ENCODE data around the gene UBAC1. TPM values are rescaled to one million over a fixed set of nuclear protein-coding genes. Genes with fewer than 3 reads are reported as not detected.
A peak's percentile ranks its signal among the peaks of the same experiment; 100 is the strongest.

Gene UBAC1
- total RNA-seq, 1 experiment from 2014 or later, result 58.2 TPM

DNA sequence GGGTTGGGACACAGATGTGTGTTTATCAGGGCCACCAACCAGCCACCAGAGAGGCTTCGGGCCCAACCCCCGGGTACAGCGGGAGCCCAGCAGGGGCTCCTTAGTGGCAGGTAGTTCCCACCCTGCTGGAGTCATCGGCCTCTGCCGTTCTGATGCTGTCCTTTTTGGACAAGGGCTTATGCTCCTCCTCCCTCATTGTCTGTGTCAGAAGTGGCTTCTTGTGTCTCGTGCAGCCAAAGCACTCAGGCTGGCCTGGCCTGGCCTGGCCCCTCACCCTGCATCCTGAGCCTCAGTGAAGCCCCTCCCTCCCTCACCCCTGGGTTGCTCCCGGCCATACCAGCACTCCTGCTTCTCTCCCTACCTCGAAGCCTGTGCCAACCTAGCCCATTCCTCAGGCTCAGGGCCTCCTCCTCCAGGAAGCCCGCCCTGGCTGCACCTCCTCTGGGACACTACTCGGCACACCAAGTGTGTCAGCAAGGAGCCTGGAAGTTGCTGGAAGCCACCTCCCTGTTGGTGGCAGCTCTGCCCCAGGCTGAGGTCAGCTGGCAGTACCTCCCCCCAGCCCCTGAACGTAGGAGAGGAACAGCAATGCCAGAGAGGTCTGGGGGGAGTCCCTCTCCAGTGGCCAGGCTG, 4.1 kb upstream of the UBAC1 start:
- intact Hi-C loops (cut with micrococcal nuclease; ENCODE audit: unreplicated experiment), result loop anchor here (5.0 to 10.0 kb wide), 2 partner anchors 87 to 260 kb away; no protein-coding TSS in a partner anchor
- no peak for TF ChIP-seq EZH2 (IDR thresholded peaks at IDR 0.05; ENCODE audit: borderline replicate concordance, low read depth, low read length, poor library complexity, severe bottlenecking)
- TF ChIP-seq, protein P1, sequence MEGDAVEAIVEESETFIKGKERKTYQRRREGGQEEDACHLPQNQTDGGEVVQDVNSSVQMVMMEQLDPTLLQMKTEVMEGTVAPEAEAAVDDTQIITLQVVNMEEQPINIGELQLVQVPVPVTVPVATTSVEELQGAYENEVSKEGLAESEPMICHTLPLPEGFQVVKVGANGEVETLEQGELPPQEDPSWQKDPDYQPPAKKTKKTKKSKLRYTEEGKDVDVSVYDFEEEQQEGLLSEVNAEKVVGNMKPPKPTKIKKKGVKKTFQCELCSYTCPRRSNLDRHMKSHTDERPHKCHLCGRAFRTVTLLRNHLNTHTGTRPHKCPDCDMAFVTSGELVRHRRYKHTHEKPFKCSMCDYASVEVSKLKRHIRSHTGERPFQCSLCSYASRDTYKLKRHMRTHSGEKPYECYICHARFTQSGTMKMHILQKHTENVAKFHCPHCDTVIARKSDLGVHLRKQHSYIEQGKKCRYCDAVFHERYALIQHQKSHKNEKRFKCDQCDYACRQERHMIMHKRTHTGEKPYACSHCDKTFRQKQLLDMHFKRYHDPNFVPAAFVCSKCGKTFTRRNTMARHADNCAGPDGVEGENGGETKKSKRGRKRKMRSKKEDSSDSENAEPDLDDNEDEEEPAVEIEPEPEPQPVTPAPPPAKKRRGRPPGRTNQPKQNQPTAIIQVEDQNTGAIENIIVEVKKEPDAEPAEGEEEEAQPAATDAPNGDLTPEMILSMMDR (conservative IDR thresholded peaks at IDR 0.05; ENCODE audit: low read depth, low read length), result no peak
- Histone ChIP-seq H3K27me3 (replicated peaks; ENCODE audit: insufficient read depth, low read depth, low read length, poor library complexity) (no peaks in the 10 kb centered on the region), H3K36me3 (ENCODE audit: insufficient read depth, low read length, poor library complexity, severe bottlenecking) (no peaks in the 10 kb centered on the region), H3K9me3 (ENCODE audit: low read depth, low read length, poor library complexity, severe bottlenecking) (no peaks in the 10 kb centered on the region), H3K4me1 (ENCODE audit: insufficient read depth, low read length, poor library complexity, severe bottlenecking) (peaks cover 43% of the 10 kb centered on the region), H3K4me3 (ENCODE audit: low read depth, low read length, poor library complexity, severe bottlenecking) (no peak overlapping the region), H3K27ac (ENCODE audit: low read depth, low read length, poor library complexity, severe bottlenecking) (peak overlapping the region; percentile 43)
- no peak for DNase-seq (ENCODE audit: low spot score)
- ChIA-PET CTCF (no interaction called here), POLR2A (ENCODE audit: low non-redundant PET) (no interaction called here)
- BruUV-seq (replicated peaks), result no TSS peak

DNA sequence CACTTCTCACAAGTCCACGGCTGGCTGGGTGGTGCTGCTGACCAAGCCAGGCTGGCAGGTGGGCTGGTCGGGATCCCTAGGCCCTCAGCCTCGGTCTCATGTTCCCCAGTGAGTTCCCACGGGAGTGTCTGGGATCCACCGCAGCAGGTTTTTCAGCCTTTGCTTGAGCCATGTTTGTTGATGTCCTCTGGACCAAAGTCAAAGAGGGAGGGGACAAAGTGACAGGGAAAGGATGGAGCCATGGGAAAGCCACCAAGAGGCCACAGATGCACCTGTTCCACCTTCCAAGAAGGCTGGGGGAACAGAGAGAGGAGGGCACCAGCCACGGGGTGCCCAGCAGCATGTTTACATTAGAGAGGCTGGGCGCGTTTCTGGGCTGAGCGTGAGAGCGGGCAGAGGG, 2.8 kb upstream of the UBAC1 start:
- Histone ChIP-seq H3K27ac (ENCODE audit: low read depth, low read length, poor library complexity, severe bottlenecking) (no peak overlapping the region), H3K4me1 (ENCODE audit: insufficient read depth, low read length, poor library complexity, severe bottlenecking) (peaks cover 39% of the 10 kb centered on the region), H3K36me3 (ENCODE audit: insufficient read depth, low read length, poor library complexity, severe bottlenecking) (no peaks in the 10 kb centered on the region), H3K4me3 (ENCODE audit: low read depth, low read length, poor library complexity, severe bottlenecking) (no peak overlapping the region), H3K9me3 (ENCODE audit: low read depth, low read length, poor library complexity, severe bottlenecking) (no peaks in the 10 kb centered on the region), H3K27me3 (replicated peaks; ENCODE audit: insufficient read depth, low read depth, low read length, poor library complexity) (no peaks in the 10 kb centered on the region)
- TF ChIP-seq, protein P1 (conservative IDR thresholded peaks at IDR 0.05; ENCODE audit: low read depth, low read length), result no peak
- no peak for TF ChIP-seq EZH2 (IDR thresholded peaks at IDR 0.05; ENCODE audit: borderline replicate concordance, low read depth, low read length, poor library complexity, severe bottlenecking)
- DNase-seq (ENCODE audit: low spot score), result no peak
- intact Hi-C loops (cut with micrococcal nuclease; ENCODE audit: unreplicated experiment), result loop anchor here (10.0 kb wide), 1 partner anchor 261 kb away; no protein-coding TSS in a partner anchor
- BruUV-seq (replicated peaks), result no TSS peak
- CTCF ChIA-PET, result no interaction called here
- POLR2A ChIA-PET (ENCODE audit: low non-redundant PET), result no interaction called here

GRCh38 chr9:135963338-135963737, 2.2 kb upstream of the UBAC1 start:
- no TSS peak for BruUV-seq (replicated peaks)
- POLR2A ChIA-PET (ENCODE audit: low non-redundant PET), result no interaction called here
- no peak for TF ChIP-seq EZH2 (IDR thresholded peaks at IDR 0.05; ENCODE audit: borderline replicate concordance, low read depth, low read length, poor library complexity, severe bottlenecking)
- TF ChIP-seq, protein P1 (conservative IDR thresholded peaks at IDR 0.05; ENCODE audit: low read depth, low read length), result no peak
- intact Hi-C loops (cut with micrococcal nuclease; ENCODE audit: unreplicated experiment), result loop anchor here (10.0 kb wide), 1 partner anchor 261 kb away; no protein-coding TSS in a partner anchor
- peaks cover 33% of the 10 kb centered on the region for H3K4me1 ChIP-seq (ENCODE audit: insufficient read depth, low read length, poor library complexity, severe bottlenecking)
- no peak overlapping the region for H3K4me3 ChIP-seq (ENCODE audit: low read depth, low read length, poor library complexity, severe bottlenecking)
- no peaks in the 10 kb centered on the region for H3K27me3 ChIP-seq (replicated peaks; ENCODE audit: insufficient read depth, low read depth, low read length, poor library complexity)
- no peaks in the 10 kb centered on the region for H3K9me3 ChIP-seq (ENCODE audit: low read depth, low read length, poor library complexity, severe bottlenecking)
- no peak overlapping the region for H3K27ac ChIP-seq (ENCODE audit: low read depth, low read length, poor library complexity, severe bottlenecking)
- H3K36me3 ChIP-seq (ENCODE audit: insufficient read depth, low read length, poor library complexity, severe bottlenecking), result no peaks in the 10 kb centered on the region
- CTCF ChIA-PET, result no interaction called here
- DNase-seq (ENCODE audit: low spot score), result no peak
